ENCODE measurements around the gene CD84. TPM values are rescaled to one million over a fixed set of nuclear protein-coding genes. Genes with fewer than 3 reads are reported as not detected.
"Not testable (repeated sequence)": the region's sequence is repeated elsewhere in the genome, so short reads cannot be mapped to it uniquely, and the experiment has no call there.

Gene CD84
- total RNA-seq, 4 donors from 2014 or later, result 0.10 to 1.1 (median 0.87) TPM

GRCh38 chr1:160534823-160535605 is 44.3 kb downstream of the CD84 start:
- TF ChIP-seq POLR2A (IDR thresholded peaks at IDR 0.05) (no peak), CTCF (IDR thresholded peaks at IDR 0.05 in 4 of 5, conservative IDR thresholded peaks at IDR 0.05 in 1 of 5) (no peak)
- H3K9me3 ChIP-seq, result no peaks in the 10 kb centered on the region
- H3K4me3 ChIP-seq, result no peak overlapping the region
- intact Hi-C loops (cut with DNase I; ENCODE audit: low total_unique reads) (no loop called here), in situ Hi-C loops (cut with MboI; ENCODE audit: low sequenced_read_pairs in 4 of 4) (no loop called here)
- no peaks in the 10 kb centered on the region for H3K4me1 ChIP-seq
- no peaks in the 10 kb centered on the region for H3K27me3 ChIP-seq
- H3K27ac ChIP-seq, result no peak overlapping the region
- DNase-seq, result no peak
- no peak for ATAC-seq
- H3K36me3 ChIP-seq, result no peaks in the 10 kb centered on the region

- intact Hi-C loops (cut with DNase I; ENCODE audit: low total_unique reads); in situ Hi-C loops (cut with MboI; ENCODE audit: low sequenced_read_pairs in 4 of 4); H3K27me3 ChIP-seq: not testable (repeated sequence)
Measured at GRCh38 chr1:160532557-160532813, 46.8 kb downstream of the CD84 start.

GRCh38 chr1:160531809-160532556 is 47.3 kb downstream of the CD84 start:
- H3K36me3 ChIP-seq; intact Hi-C loops (cut with DNase I; ENCODE audit: low total_unique reads); H3K27ac ChIP-seq; H3K4me1 ChIP-seq; ATAC-seq; DNase-seq; in situ Hi-C loops (cut with MboI; ENCODE audit: low sequenced_read_pairs in 4 of 4); H3K4me3 ChIP-seq; H3K9me3 ChIP-seq; H3K27me3 ChIP-seq: not testable (repeated sequence)

More at GRCh38 chr1:160532557-160532813, 46.8 kb downstream of the CD84 start:
- not testable (repeated sequence) for DNase-seq, ATAC-seq, H3K4me3 ChIP-seq, H3K4me1 ChIP-seq, H3K27ac ChIP-seq, H3K9me3 ChIP-seq, H3K36me3 ChIP-seq

- H3K27me3 ChIP-seq; in situ Hi-C loops (cut with MboI; ENCODE audit: low sequenced_read_pairs in 4 of 4); H3K4me3 ChIP-seq; H3K9me3 ChIP-seq; H3K4me1 ChIP-seq; H3K36me3 ChIP-seq; DNase-seq; ATAC-seq; H3K27ac ChIP-seq; intact Hi-C loops (cut with DNase I; ENCODE audit: low total_unique reads): not testable (repeated sequence)
Measured at GRCh38 chr1:160529401-160529952, 49.8 kb downstream of the CD84 start.

GRCh38 chr1:160523789-160524188 is 55.5 kb downstream of the CD84 start:
- intact Hi-C loops (cut with DNase I; ENCODE audit: low total_unique reads); H3K4me3 ChIP-seq; H3K36me3 ChIP-seq; ATAC-seq; H3K4me1 ChIP-seq; H3K27me3 ChIP-seq; in situ Hi-C loops (cut with MboI; ENCODE audit: low sequenced_read_pairs in 4 of 4); H3K9me3 ChIP-seq; DNase-seq; H3K27ac ChIP-seq: not testable (repeated sequence)

GRCh38 chr1:160522622-160523345 is 56.5 kb downstream of the CD84 start, which contains the start of gene SLAMF6:
TSS of gene SLAMF6 (minus strand) at chr1:160523255. CDS start at chr1:160523192, 63 bp downstream.
- Histone ChIP-seq H3K27ac (no peak within 1 kb of the TSS), H3K36me3 (no peaks in the 10 kb centered on the region), H3K4me1 (no peaks in the 10 kb centered on the region), H3K4me3 (no peak within 1 kb of the TSS), H3K9me3 (no peaks in the 10 kb centered on the region), H3K27me3 (no peaks in the 10 kb centered on the region)
- TF ChIP-seq CTCF (IDR thresholded peaks at IDR 0.05 in 4 of 5, conservative IDR thresholded peaks at IDR 0.05 in 1 of 5) (no peak), POLR2A (IDR thresholded peaks at IDR 0.05) (no peak)
- DNase-seq (no peak), ATAC-seq (no peak)
- intact Hi-C loops (cut with DNase I; ENCODE audit: low total_unique reads), result no loop called here
- in situ Hi-C loops (cut with MboI; ENCODE audit: low sequenced_read_pairs in 4 of 4), result no loop called here
